GM19455 (cell line): ENCODE results near the gene NLGN1.
"Not testable (repeated sequence)": the region's sequence is repeated elsewhere in the genome, so short reads cannot be mapped to it uniquely, and the experiment has no call there.

ENCODE experiments used
- ATAC-seq: cut with Tn5 transposase; IDR thresholded peaks from one replicate; pipeline ENCODE4 v1.9.1; 2021; ENCODE audit not compliant: unreplicated experiment

NLGN1 gene

GRCh38 chr3:173429076-173429475 lies 31.5 kb downstream of the NLGN1 start:
- ATAC-seq = no peak

GRCh38 chr3:173429527-173429926 lies 32.0 kb downstream of the NLGN1 start:
- no peak for ATAC-seq

- ATAC-seq = no peak
Observed at GRCh38 chr3:173430576-173430975, 33.0 kb downstream of the NLGN1 start.

GRCh38 chr3:173439004-173439403 lies 41.5 kb downstream of the NLGN1 start:
- ATAC-seq = no peak

- no peak for ATAC-seq
Observed at GRCh38 chr3:173440514-173440913, 43.0 kb downstream of the NLGN1 start.

- ATAC-seq = not testable (repeated sequence)
Observed at GRCh38 chr3:173451561-173451960, 54.0 kb downstream of the NLGN1 start.

GRCh38 chr3:173463250-173463649 lies 65.7 kb downstream of the NLGN1 start:
- no peak for ATAC-seq

- ATAC-seq = no peak
Observed at GRCh38 chr3:173465112-173465511, 67.6 kb downstream of the NLGN1 start.

GRCh38 chr3:173465898-173466678 lies 68.5 kb downstream of the NLGN1 start:
- no peak for ATAC-seq

GRCh38 chr3:173467501-173467900 lies 70.0 kb downstream of the NLGN1 start:
- ATAC-seq = no peak

- no peak for ATAC-seq
Observed at GRCh38 chr3:173473237-173473636, 75.7 kb downstream of the NLGN1 start.

GRCh38 chr3:173479301-173479700 lies 81.8 kb downstream of the NLGN1 start:
- ATAC-seq = no peak

GRCh38 chr3:173501931-173502489 lies 104.5 kb downstream of the NLGN1 start:
- no peak for ATAC-seq

- ATAC-seq = no peak
Observed at GRCh38 chr3:173502983-173503568, 105.5 kb downstream of the NLGN1 start.

- ATAC-seq = no peak
Observed at GRCh38 chr3:173510565-173510964, 113.0 kb downstream of the NLGN1 start.

GRCh38 chr3:173513123-173513522 lies 115.6 kb downstream of the NLGN1 start:
- ATAC-seq = no peak

GRCh38 chr3:173529062-173529711 lies 131.6 kb downstream of the NLGN1 start:
- peak; percentile 93 for ATAC-seq

GRCh38 chr3:173531602-173532001 lies 134.1 kb downstream of the NLGN1 start:
- ATAC-seq = no peak

- no peak for ATAC-seq
Observed at GRCh38 chr3:173538410-173538809, 140.9 kb downstream of the NLGN1 start.

- not testable (repeated sequence) for ATAC-seq
Observed at GRCh38 chr3:173545590-173545989, 148.0 kb downstream of the NLGN1 start.

- no peak for ATAC-seq
Observed at GRCh38 chr3:173547070-173547469, 149.5 kb downstream of the NLGN1 start.

- no peak for ATAC-seq
Observed at GRCh38 chr3:173548261-173548660, 150.7 kb downstream of the NLGN1 start.
